H9 (cell line): ENCODE measurements around the gene ATP6V0B. TPM values are rescaled to one million over a fixed set of nuclear protein-coding genes. Genes with fewer than 3 reads are reported as not detected.

ENCODE experiments used
- DNase-seq: peaks from one replicate; pipeline ENCODE4 v3.0.0-alpha.2; 2017
- H2AFZ ChIP-seq: one replicate; pipeline ENCODE4 v1.6.1; 2013; ENCODE audit warnings: mild to moderate bottlenecking, low read length, control low read depth, moderate library complexity
- H2AK5ac ChIP-seq: 2 replicates; pipeline ENCODE4 v1.6.1; 2013; ENCODE audit warnings: low read length, control low read depth, mixed read lengths; ENCODE audit not compliant: insufficient read length
- H2BK120ac ChIP-seq: one replicate; pipeline ENCODE4 v1.6.1; 2013; ENCODE audit warnings: low read depth, mild to moderate bottlenecking, low read length, control low read depth, inconsistent platforms; ENCODE audit not compliant: poor library complexity, severe bottlenecking
- H2BK12ac ChIP-seq: 2 replicates; pipeline ENCODE4 v1.6.1; 2013; ENCODE audit warnings: low read length, control low read depth, mixed read lengths, low read depth; ENCODE audit not compliant: insufficient read length
- H2BK15ac ChIP-seq: 2 replicates; pipeline ENCODE4 v1.6.1; 2013; ENCODE audit warnings: low read depth, low read length, control low read depth
- H2BK20ac ChIP-seq: one replicate; pipeline ENCODE4 v1.6.1; 2013; ENCODE audit warnings: low read depth, mild to moderate bottlenecking, low read length, control low read depth, inconsistent platforms; ENCODE audit not compliant: poor library complexity, severe bottlenecking
- H2BK5ac ChIP-seq: 2 replicates; pipeline ENCODE4 v1.6.1; 2013; ENCODE audit warnings: low read length, control low read depth, mixed read lengths; ENCODE audit not compliant: insufficient read length
- H3K14ac ChIP-seq: 2 replicates; pipeline ENCODE4 v1.6.1; 2013; ENCODE audit warnings: low read length, control low read depth; ENCODE audit not compliant: insufficient read depth
- H3K18ac ChIP-seq: 2 replicates; pipeline ENCODE4 v1.6.1; 2013; ENCODE audit warnings: low read depth, mild to moderate bottlenecking, mixed read lengths, low read length, control low read depth; ENCODE audit not compliant: insufficient read length
- H3K23ac ChIP-seq: 2 replicates; pipeline ENCODE4 v1.6.1; 2013; ENCODE audit warnings: low read length, control low read depth, mixed read lengths, low read depth; ENCODE audit not compliant: insufficient read length
- H3K23me2 ChIP-seq: 2 replicates; pipeline ENCODE4 v1.6.1; 2013; ENCODE audit warnings: low read depth, mild to moderate bottlenecking, mixed read lengths, low read length, control low read depth; ENCODE audit not compliant: insufficient read length, poor library complexity, severe bottlenecking
- H3K27ac ChIP-seq: 2 replicates; pipeline ENCODE4 v1.5.1; 2013; ENCODE audit warnings: low read length, control low read depth, mixed read lengths, low read depth; ENCODE audit not compliant: insufficient read length
- H3K27me3 ChIP-seq: 2 replicates; pipeline ENCODE4 v1.6.1; 2013; ENCODE audit warnings: low read length, control low read depth, inconsistent platforms; ENCODE audit not compliant: insufficient read depth
- H3K4ac ChIP-seq: 2 replicates; pipeline ENCODE4 v1.6.1; 2013; ENCODE audit warnings: low read depth, mild to moderate bottlenecking, control low read depth, inconsistent platforms, low read length, moderate library complexity
- H3K4me1 ChIP-seq: 2 replicates; pipeline ENCODE4 v1.6.1; 2013; ENCODE audit warnings: low read length, control low read depth, inconsistent platforms; ENCODE audit not compliant: insufficient read depth
- H3K4me2 ChIP-seq: 2 replicates; pipeline ENCODE4 v1.6.1; 2013; ENCODE audit warnings: low read length, control low read depth, mixed read lengths; ENCODE audit not compliant: insufficient read length, insufficient read depth
- H3K56ac ChIP-seq: 2 replicates; pipeline ENCODE4 v1.6.1; 2013; ENCODE audit warnings: low read depth, mild to moderate bottlenecking, mixed read lengths, low read length, control low read depth; ENCODE audit not compliant: insufficient read length
- H3K79me1 ChIP-seq: 2 replicates; pipeline ENCODE4 v1.6.1; 2013; ENCODE audit warnings: low read depth, mild to moderate bottlenecking, moderate library complexity, low read length, control low read depth, inconsistent platforms; ENCODE audit not compliant: insufficient read depth, poor library complexity, severe bottlenecking
- H3K79me2 ChIP-seq: 2 replicates; pipeline ENCODE4 v1.6.1; 2013; ENCODE audit warnings: low read length, control low read depth, inconsistent platforms; ENCODE audit not compliant: insufficient read depth
- H3K9ac ChIP-seq: 2 replicates; pipeline ENCODE4 v1.6.1; 2013; ENCODE audit warnings: low read length, control low read depth, mixed read lengths; ENCODE audit not compliant: insufficient read length; ENCODE audit errors: extremely low read depth
- H3K9me3 ChIP-seq: one replicate; pipeline ENCODE4 v1.6.1; 2013; ENCODE audit warnings: low read depth, low read length, inconsistent platforms; ENCODE audit not compliant: control insufficient read depth
- H3T11ph ChIP-seq: one replicate; pipeline ENCODE4 v1.6.1; 2013; ENCODE audit warnings: mild to moderate bottlenecking, low read length, control low read depth, inconsistent platforms
- H4K20me1 ChIP-seq: one replicate; pipeline ENCODE4 v1.6.1; 2013; ENCODE audit not compliant: control insufficient read depth, insufficient read length, insufficient read depth
- H4K5ac ChIP-seq: 2 replicates; pipeline ENCODE4 v1.6.1; 2013; ENCODE audit warnings: low read depth, mild to moderate bottlenecking, mixed read lengths, low read length, control low read depth; ENCODE audit not compliant: insufficient read length
- H4K8ac ChIP-seq: replicated peaks from 2 replicates; pipeline ENCODE4 v1.6.1; 2013; ENCODE audit warnings: low read length, control low read depth, mixed read lengths, low read depth; ENCODE audit not compliant: insufficient read length
- H4K91ac ChIP-seq: 2 replicates; pipeline ENCODE4 v1.6.1; 2013; ENCODE audit warnings: low read depth, mild to moderate bottlenecking, moderate library complexity, mixed read lengths, low read length, control low read depth; ENCODE audit not compliant: insufficient read length
- H3K27ac Mint-ChIP-seq, 3 experiments: 2 replicates in 2 of 3; 3 replicates in 1 of 3; pipeline ENCODE4 v1.8.0; 2020 to 2021; ENCODE audit warnings: mixed read lengths in 3 of 3, mild to moderate bottlenecking in 1 of 3, moderate library complexity in 1 of 3
- H3K27me3 Mint-ChIP-seq: 2 replicates; pipeline ENCODE4 v1.8.0; 2021; ENCODE audit warnings: low read depth, mild to moderate bottlenecking, moderate library complexity, mixed read lengths
- H3K36me3 Mint-ChIP-seq, 3 experiments: 2 replicates in 2 of 3; 3 replicates in 1 of 3; pipeline ENCODE4 v1.8.0; 2020 to 2021; ENCODE audit warnings: low read depth in 3 of 3, mixed read lengths in 3 of 3; ENCODE audit not compliant: insufficient read depth in 1 of 3
- H3K4me1 Mint-ChIP-seq, 2 experiments: 2 replicates each; pipeline ENCODE4 v1.8.0; 2020; ENCODE audit warnings: mixed read lengths in 2 of 2
- H3K4me3 Mint-ChIP-seq, 2 experiments: 2 replicates in 1 of 2; 3 replicates in 1 of 2; pipeline ENCODE4 v1.8.0; 2020 to 2021; ENCODE audit warnings: mild to moderate bottlenecking in 2 of 2, mixed read lengths in 2 of 2, moderate library complexity in 1 of 2
- H3K9me3 Mint-ChIP-seq, 2 experiments: 2 replicates in 1 of 2; 3 replicates in 1 of 2; pipeline ENCODE4 v1.8.0; 2020; ENCODE audit warnings: mild to moderate bottlenecking in 2 of 2, mixed read lengths in 2 of 2, moderate library complexity in 1 of 2
- CTCF ChIP-seq: fragments of 200-600 bp; sonication (generic); conservative IDR thresholded peaks from 3 replicates; pipeline ENCODE4 v1.8.0; 2021; ENCODE audit warnings: antibody characterized with exemption, mild to moderate bottlenecking
- WGBS: extraction: QIAGEN DNeasy Blood & Tissue Kit; methylation state at CpG from one replicate; pipeline ENCODE4 v1.1.7; 2013; ENCODE audit warnings: missing lambda C conversion rate, low lambda C conversion rate, mixed read lengths; ENCODE audit not compliant: insufficient read length; ENCODE audit errors: extremely low coverage; 5-methylcytosine and 5-hydroxymethylcytosine counted together
- total RNA-seq: library from RNA; stranded (reverse); gene quantifications from 2 replicates; pipeline ENCODE4 v1.2.1, GENCODE V29; 2021

The ATP6V0B gene
- total RNA-seq, 1 experiment from 2014 or later, result 131 TPM

GRCh38 chr1:44002606-44003157 lies 27.9 kb downstream of the ATP6V0B start:
- no peak overlapping the region for H2BK12ac ChIP-seq
- H3K4ac ChIP-seq, result no peak overlapping the region
- H4K91ac ChIP-seq, result no peak overlapping the region
- H3K18ac ChIP-seq, result no peak overlapping the region
- Mint-ChIP-seq H3K4me1 (peaks cover 2 to 4% of the 10 kb centered on the region in 2 experiments; a peak in 2 of 4 replicates), H3K27ac (no peak overlapping the region), H3K27me3 (no peaks in the 10 kb centered on the region; the same call in none of the 2 replicates), H3K9me3 (no peaks in the 10 kb centered on the region), H3K4me3 (no peak overlapping the region), H3K36me3 (peaks cover 8 to 57% (median 36%) of the 10 kb centered on the region in 3 experiments)
- H2BK5ac ChIP-seq, result no peak overlapping the region
- no peak overlapping the region for H3K14ac ChIP-seq
- no peaks in the 10 kb centered on the region for H3K79me2 ChIP-seq
- no peak overlapping the region for H2BK120ac ChIP-seq
- no peak overlapping the region for H3K56ac ChIP-seq
- H3K79me1 ChIP-seq, result no peaks in the 10 kb centered on the region
- no peak overlapping the region for H4K5ac ChIP-seq
- peak; percentile 46 for DNase-seq
- no peak overlapping the region for H3K23ac ChIP-seq
- H2AK5ac ChIP-seq, result no peak overlapping the region
- H2AFZ ChIP-seq, result no peak overlapping the region
- no peaks in the 10 kb centered on the region for H3K23me2 ChIP-seq
- H2BK15ac ChIP-seq, result no peak overlapping the region
- H3K9ac ChIP-seq, result no peak overlapping the region
- no CpG with 5 or more reads among the region's 14 CpGs for WGBS
- H4K20me1 ChIP-seq, result no peaks in the 10 kb centered on the region
- peak; percentile 63 for TF ChIP-seq CTCF
- no peak overlapping the region for H4K8ac ChIP-seq
- no peaks in the 10 kb centered on the region for H3K9me3 ChIP-seq
- H3T11ph ChIP-seq, result no peak overlapping the region
- H3K4me1 ChIP-seq, result no peaks in the 10 kb centered on the region
- no peaks in the 10 kb centered on the region for H3K27me3 ChIP-seq
- H3K27ac ChIP-seq, result no peak overlapping the region
- H2BK20ac ChIP-seq, result no peak overlapping the region
- no peak overlapping the region for H3K4me2 ChIP-seq
